CD4-positive, alpha-beta T cell treated with Interleukin-17A for 4 hours (primary cell): ENCODE measurements around the gene RRAGC.
"Not testable (repeated sequence)": the region's sequence is repeated elsewhere in the genome, so short reads cannot be mapped to it uniquely, and the experiment has no call there.

Experiments used
- DNase-seq: peaks from one replicate; pipeline ENCODE4 v3.0.0-alpha.2; 2020; ENCODE audit warnings: mixed read lengths

The RRAGC gene

GRCh38 chr1:38852780-38853179, 6.8 kb downstream of the RRAGC start:
- DNase-seq: no peak

- DNase-seq: no peak
Measured at GRCh38 chr1:38848071-38848470, 11.5 kb downstream of the RRAGC start.

- DNase-seq: no peak
Measured at GRCh38 chr1:38846210-38846609, 13.4 kb downstream of the RRAGC start.

- not testable (repeated sequence) for DNase-seq
Measured at GRCh38 chr1:38845088-38845487, 14.5 kb downstream of the RRAGC start.

GRCh38 chr1:38840281-38840680, 19.3 kb downstream of the RRAGC start:
- DNase-seq: no peak

- no peak for DNase-seq
Measured at GRCh38 chr1:38839363-38839762, 20.2 kb downstream of the RRAGC start.

GRCh38 chr1:38836316-38836715, 23.3 kb downstream of the RRAGC start:
- not testable (repeated sequence) for DNase-seq

GRCh38 chr1:38834937-38835827, 24.4 kb downstream of the RRAGC start:
- peak; percentile 56 for DNase-seq

GRCh38 chr1:38834221-38834782, 25.3 kb downstream of the RRAGC start:
- no peak for DNase-seq

- no peak for DNase-seq
Measured at GRCh38 chr1:38833146-38833545, 26.4 kb downstream of the RRAGC start.

GRCh38 chr1:38832370-38832734, 27.2 kb downstream of the RRAGC start:
- DNase-seq: no peak

GRCh38 chr1:38831731-38832369, 27.7 kb downstream of the RRAGC start:
- no peak for DNase-seq

GRCh38 chr1:38829368-38829767, 30.2 kb downstream of the RRAGC start:
- no peak for DNase-seq

GRCh38 chr1:38827318-38827717, 32.3 kb downstream of the RRAGC start:
- no peak for DNase-seq

GRCh38 chr1:38826886-38827285, 32.7 kb downstream of the RRAGC start:
- no peak for DNase-seq

GRCh38 chr1:38826262-38826661, 33.3 kb downstream of the RRAGC start:
- no peak for DNase-seq

GRCh38 chr1:38820860-38821259, 38.7 kb downstream of the RRAGC start:
- DNase-seq: no peak

GRCh38 chr1:38819516-38819915, 40.1 kb downstream of the RRAGC start:
- no peak for DNase-seq

GRCh38 chr1:38819040-38819439, 40.5 kb downstream of the RRAGC start:
- DNase-seq: no peak

GRCh38 chr1:38818175-38818976, 41.2 kb downstream of the RRAGC start:
- DNase-seq: peak; percentile 60

GRCh38 chr1:38817267-38818174, 42.1 kb downstream of the RRAGC start:
- no peak for DNase-seq
